ENCODE results near the gene IP6K3.

Gene IP6K3

DNA sequence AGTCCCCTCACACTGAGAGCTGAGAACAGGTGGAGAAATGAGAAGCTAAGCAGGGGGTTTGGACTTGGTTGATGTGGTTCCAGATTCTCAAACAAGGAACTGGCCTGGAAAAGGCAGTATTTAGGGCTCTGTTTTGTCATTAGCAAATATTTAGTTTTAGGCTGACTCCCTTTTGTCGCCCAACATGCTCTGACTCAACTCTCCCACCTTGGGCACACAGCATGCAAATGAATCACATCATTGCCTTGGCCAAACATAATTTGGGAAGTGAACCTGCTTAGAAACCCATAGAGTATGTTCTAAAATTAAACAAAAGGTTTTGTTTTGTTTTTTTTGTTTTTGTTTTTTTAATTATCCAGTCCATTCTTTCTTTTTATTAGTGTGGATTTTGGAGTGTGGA, 25.7 kb downstream of the IP6K3 start:
- no peak for DNase-seq

DNA sequence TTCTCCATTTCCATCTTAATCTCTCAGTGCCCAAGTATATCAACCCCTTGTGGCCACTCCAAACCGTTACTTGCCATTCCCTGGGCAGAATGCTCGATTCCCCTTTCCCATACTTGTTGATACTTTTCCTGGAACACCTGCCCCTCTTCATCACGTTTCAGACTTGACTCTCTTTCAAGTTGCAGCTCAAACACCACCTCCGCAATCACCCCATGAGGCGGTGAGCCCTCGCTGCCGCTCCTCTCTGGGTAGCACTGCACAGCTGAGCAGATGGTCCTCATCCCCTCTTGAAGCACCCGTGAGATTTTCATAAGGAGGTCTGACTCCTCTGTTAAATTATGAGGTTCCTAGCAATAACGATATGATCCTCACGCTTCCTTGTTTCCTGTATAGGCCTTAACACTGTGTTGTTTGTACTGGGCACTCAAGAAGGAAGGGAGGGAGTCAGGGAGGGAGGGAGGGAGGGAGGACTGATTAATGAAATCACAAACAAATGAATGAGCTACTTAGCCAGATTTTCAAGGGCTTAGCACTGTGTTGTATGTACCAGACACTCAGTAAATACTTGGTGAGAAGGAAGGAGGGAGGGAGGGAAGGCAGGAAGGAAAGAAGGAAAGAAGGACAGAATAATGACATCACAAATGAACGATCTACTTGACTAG, 27.2 kb downstream of the IP6K3 start:
- DNase-seq, result no peak

DNA sequence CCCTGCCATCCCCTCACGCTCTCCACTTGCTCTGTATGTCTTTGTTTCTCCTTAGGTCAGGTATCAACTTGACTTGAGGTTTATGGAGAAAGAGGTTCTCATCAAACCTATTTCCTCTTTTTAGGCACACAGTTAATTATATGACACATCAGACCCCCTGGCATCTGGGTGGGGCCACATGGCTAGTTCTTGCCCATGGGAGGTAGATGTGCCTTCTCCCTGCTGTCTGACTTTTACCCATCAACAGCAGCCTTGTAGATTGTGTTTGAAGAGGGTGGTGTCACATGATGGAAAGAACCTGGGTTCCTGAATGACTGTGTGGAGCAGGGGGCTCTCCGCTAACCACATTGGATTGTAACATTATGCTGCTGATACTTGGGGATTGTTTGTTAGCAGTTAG, 28.0 kb downstream of the IP6K3 start:
- no peak for DNase-seq

- DNase-seq, result no peak
These were observed 28.7 kb downstream of the IP6K3 start for GRCh38 chr6:33717934-33718455.

DNA sequence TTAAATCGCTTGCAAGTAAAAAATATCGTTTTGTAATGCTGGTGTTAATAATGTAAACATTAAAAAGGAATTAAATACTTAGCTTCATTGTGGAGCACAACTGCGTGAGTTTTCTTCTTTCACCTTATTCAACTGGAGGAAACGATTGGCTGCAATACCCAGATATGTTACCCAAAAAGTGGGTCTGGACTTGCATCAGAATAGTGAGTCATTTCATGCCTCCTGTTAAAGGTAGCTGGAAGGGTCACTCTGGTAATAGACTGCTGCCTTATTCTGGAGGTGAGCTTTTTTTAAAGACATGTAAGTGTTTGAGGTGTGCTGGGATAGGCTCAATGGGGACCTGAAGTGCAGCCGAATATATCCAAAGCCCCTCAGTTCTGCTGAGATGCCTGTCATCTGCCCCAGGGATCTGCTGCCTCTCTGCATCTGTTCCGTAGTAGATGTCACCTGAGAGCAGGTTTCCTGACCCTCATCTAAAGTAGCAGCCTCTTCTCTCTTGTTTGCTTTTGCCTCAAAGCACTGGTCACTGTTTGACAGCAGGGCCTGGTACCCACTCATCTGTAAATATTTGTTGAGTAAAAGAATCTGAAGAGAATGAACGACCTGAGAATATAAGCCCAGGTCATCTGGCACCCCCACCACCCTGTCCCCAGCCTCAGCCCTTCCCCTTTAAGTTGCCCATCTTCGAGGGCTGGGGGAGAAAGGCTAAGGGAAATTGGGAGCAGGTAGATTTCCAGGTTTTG, 29.6 kb downstream of the IP6K3 start:
- DNase-seq, result no peak

- no peak for DNase-seq
These were observed 30.3 kb downstream of the IP6K3 start for GRCh38 chr6:33716379-33716778.

DNA sequence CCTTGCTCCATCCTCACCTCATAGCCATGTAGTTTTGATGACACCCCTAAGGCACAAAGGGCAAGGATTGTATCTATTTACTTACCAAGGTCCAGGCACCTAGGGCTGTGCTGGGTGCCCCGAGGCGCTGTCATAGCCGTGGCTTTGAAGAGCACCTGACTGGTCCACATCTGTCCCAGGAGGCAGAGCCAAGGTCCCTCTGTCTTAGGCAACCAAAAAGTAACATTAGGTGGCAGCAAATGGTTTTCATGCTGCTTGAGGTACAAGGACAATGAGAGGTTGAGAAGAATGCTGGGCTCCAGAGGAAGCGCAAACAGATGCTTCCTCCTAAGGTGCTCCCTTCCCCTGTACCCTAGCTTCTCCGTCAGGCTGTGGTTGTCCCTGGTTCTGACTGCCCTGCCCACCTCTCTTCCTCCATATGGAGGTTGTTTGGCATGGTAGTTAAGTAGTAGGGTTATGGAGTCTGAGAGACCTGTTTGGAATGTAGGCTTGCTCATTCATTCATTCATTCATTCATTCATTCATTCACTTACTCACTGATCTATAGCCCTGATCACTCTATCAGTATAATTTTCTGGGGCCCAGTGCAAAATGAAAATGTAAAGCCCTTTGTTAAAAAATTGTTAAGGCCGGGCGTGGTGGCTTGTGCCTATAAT, 32.2 kb downstream of the IP6K3 start:
- no peak for DNase-seq

DNA sequence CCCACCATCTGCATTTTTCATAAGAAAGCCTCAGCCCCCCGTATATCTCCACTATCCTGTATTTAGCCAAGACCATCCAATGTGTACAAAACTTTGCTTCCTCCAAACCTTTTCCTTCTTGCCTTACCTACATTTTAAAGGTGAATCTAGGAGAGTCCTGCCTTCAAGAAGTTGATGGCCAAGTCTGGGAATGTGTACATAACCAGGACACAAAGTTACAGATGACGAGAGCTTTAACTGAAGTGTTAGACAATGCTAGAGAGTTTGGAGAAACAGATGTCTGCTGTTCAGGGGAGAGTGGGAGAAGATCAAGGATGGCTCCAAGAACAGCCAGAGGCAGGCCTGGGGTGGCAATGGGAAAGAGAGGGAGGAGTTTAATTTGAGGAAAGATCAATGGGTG, 32.9 kb downstream of the IP6K3 start:
- DNase-seq, result no peak

DNA sequence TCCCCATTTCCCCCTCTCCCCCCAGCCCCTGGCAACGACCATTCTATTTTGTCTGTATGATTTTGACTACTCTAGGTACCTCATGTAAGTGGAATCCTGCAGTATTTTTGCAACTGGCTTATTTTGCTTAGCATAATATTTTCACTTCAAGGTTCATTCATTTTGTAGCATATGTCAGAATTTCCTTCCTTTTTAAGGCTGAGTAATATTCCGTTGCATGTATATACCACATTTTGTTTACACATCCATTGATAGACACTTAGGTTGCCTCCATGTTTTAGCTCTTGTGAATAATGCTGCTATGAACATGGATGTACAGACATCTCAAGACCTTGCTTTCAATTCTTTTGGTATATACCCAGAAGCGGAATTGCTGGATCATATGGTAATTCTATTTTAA, 33.8 kb downstream of the IP6K3 start:
- DNase-seq, result no peak

DNA sequence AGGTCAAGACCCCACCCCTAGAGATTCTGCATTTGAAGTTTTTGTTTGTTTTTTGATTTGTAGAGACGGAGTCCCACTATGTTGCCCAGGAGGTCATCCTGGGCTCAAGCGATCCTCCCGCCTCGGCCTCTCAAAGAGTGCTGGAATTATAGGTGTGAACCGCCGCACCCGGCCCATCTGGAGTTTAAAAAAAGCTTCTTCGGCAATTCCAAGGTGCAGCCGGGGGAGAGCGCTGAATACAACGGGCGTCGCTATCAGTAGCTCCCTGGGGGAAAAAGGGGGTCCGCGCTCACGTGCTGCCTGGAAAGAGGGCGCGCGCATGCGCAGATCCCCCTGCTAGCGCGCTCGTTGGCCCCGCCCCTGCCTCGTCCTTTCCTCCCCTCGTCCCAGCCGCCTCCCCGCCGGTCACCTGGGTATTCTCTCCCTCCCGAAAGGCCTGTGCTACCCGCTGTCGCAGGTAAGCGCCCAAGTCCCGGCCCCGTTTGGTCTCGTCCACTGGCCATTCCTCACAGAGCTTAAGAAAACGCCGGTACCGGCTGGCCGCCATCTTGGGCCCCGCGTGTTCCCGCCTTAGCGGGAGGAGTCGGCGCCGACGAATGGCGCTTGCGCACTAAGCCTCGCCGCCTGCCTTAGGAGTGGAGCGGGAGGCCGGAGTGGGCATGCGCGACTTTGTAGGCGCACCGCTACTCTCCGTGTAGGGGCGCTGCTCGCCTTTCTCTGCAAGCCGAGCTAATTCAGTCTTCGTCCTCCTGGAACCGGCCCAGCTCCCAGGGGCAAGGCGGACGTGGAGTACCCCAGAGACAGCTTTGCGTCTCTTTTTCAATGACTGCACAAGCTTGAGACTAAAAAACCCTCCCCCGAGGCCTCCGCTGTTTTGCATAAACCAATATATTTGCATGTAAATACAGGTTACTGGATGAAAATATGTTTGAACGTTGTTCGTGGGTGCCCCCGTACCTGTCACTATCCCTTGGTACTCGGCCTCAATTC, 35.3 kb downstream of the IP6K3 start, which contains the start of gene UQCC2:
Gene UQCC2, minus strand, starts transcription at position 561 of the 990 bp plus-strand sequence. Its CDS starts 14 bp downstream, at position 547.
- DNase-seq, result peak; percentile 93 to 97

DNA sequence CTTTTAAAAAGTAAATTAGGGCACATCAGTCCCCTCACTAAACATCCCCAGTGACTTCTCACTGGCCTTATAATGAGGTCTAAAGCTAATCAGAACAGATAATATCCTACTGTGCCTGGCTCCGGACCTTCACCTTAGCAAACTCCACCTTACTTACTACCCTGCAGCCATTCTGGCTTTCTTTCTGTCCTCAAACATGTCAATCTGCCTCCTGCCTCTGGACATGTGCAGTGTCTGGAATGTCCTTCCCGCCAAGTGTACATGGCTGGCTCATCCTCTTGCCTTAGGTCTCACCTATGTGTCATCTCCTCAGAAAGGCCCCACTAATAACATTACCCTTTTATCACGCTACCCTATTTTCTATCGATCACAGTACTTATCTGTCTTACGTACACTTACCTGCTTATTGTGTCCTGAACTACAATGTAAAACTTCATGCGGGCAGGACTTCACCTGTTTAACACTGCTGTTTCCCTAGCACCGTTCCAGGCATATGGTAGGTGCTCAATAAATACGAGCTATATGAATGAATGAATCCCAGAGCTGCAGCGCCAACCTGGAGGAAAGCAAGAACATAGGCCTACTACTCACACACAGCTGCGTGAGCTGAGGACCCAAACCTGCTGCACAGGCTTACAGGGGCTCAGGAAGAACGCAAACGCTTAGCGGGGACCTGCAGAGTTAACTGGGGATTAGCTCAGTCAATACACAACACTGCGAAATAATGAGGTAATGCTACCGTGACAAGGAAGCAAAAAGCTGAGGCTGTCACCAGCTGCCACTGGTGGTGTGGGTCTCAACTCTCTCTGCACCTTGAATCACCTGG, 36.2 kb downstream of the IP6K3 start:
- DNase-seq, result no peak

GRCh38 chr6:33709605-33710295, 37.0 kb downstream of the IP6K3 start:
- no peak for DNase-seq

- no peak for DNase-seq
These were observed 38.0 kb downstream of the IP6K3 start for GRCh38 chr6:33708516-33709204.

DNA sequence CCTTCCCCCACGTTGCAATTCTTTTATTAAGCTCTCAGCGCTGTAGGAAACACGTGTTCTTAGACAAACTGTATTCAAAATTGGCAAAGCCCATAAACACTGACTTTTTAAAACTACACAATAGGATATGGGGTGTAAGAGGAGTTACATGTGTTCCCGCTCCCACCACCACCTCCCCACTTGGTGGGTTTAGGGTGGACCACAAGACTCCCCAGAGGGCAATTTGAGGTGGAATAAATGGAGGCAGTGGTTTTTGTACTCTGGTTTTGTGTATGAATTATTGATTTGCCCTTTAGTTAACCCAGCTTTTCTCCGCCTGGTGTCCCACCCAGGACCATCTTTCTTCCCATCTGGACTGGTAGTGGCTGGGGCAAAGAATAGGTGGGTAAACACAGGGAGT, 38.9 kb downstream of the IP6K3 start:
- no peak for DNase-seq

DNA sequence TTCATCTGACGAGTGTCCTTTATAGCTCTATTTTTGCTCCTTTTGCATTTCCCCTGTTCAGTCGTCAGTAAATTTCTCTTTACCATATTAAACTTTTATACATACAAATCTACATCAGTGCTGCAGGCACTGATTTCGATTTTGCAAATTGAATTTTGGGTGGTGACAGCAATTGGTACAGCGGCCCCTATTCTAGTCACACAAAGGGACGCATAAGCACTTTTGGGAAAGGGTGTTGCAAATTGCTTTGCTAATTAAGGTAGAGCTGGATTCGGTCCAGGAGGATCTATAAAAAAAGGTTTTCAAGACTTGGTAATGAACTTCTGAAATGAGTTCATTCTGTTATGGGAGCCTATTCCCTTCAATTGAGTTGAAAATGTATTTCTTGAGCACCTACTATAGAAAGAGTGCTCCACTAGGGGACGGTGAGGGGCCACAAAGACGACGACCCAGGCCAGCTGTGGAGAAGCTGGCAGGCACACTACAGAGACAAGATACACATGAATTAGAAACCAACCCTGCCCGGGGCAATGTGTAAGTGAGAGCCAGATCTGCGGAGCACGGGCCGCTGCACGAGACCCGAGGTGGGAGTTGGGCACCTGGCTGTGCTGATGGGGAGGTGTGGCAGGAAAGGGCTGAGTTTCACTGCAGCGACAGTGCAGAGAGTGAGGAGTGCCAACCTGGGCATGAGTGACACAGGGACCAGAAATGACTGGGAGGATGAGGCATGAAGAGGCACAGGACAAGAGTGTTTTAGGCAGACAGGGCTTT, 40.6 kb downstream of the IP6K3 start:
- DNase-seq, result no peak

DNA sequence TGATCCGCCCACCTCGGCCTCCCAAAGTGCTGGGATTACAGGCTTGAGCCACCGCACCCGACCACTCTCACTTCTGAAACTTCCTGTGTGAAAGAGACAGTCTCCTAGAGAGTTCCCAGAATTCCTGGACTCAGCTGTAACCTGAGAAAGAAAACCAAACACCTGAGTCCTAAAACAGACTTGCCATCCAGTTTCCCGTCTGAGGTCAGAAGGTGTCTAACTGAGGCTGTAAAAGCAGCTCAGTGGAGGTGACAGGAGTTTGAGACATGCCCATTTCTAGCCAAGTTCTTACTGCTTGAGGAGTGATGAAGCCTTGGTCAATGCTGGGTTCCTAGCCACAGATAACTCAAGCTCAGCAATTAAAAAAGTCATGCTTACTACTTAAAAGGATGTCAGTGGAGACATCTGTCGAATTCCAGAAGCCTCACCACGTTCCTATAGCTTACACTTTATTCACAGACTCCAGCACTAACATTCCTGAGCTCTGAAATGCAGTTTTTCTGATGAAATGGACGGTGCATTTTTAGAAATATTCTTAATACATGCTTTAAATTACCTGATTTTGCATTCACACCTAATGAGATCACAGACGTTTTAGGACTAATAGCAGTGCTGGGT, 41.3 kb downstream of the IP6K3 start:
- DNase-seq, result no peak

- no peak for DNase-seq
These were observed 42.3 kb downstream of the IP6K3 start for GRCh38 chr6:33704215-33705066.

- no peak for DNase-seq
These were observed 44.2 kb downstream of the IP6K3 start for GRCh38 chr6:33702345-33702977.
